ENCODE measurements around the gene DNAJC24. TPM values are rescaled to one million over a fixed set of nuclear protein-coding genes. Genes with fewer than 3 reads are reported as not detected.

DNAJC24 gene
- total RNA-seq, 2 donors from 2014 or later, result 23.9 to 28.6 TPM

- no peaks in the 10 kb centered on the region for H3K27me3 Mint-ChIP-seq (ENCODE audit: insufficient read depth)
- Histone ChIP-seq H3K27me3 (ENCODE audit: control insufficient read depth, insufficient read depth, low read length, poor library complexity, severe bottlenecking) (no peaks in the 10 kb centered on the region), H3K4me1 (ENCODE audit: control insufficient read depth, insufficient read depth, low read length) (no peaks in the 10 kb centered on the region), H3K9ac (ENCODE audit: extremely low read depth, low read length, poor library complexity, severe bottlenecking) (no peak overlapping the region), H3K27ac (ENCODE audit: low read depth, low read length) (no peak overlapping the region), H3K36me3 (ENCODE audit: control insufficient read depth, insufficient read depth, low read length) (no peaks in the 10 kb centered on the region), H3K4me3 (ENCODE audit: low read length) (no peak overlapping the region), H3K9me3 (ENCODE audit: control insufficient read depth, low read length) (no peaks in the 10 kb centered on the region)
- peaks cover 1% of the 10 kb centered on the region for H3K4me1 Mint-ChIP-seq
- peaks cover 18% of the 10 kb centered on the region for H3K36me3 Mint-ChIP-seq (ENCODE audit: low read depth)
- peaks cover 13% of the 10 kb centered on the region for H3K9me3 Mint-ChIP-seq
- DNase-seq, result no peak
- no peak overlapping the region for H3K27ac Mint-ChIP-seq
- TF ChIP-seq CTCF (conservative IDR thresholded peaks at IDR 0.05), result no peak
- no peak overlapping the region for H3K4me3 Mint-ChIP-seq
These were observed 44.5 kb upstream of the DNAJC24 start for GRCh38 chr11:31325160-31325559.

GRCh38 chr11:31326470-31327148, 43.1 kb upstream of the DNAJC24 start:
- H3K9ac ChIP-seq (ENCODE audit: extremely low read depth, low read length, poor library complexity, severe bottlenecking), result no peak overlapping the region
- H3K9me3 ChIP-seq (ENCODE audit: control insufficient read depth, low read length), result no peaks in the 10 kb centered on the region
- peaks cover 1% of the 10 kb centered on the region for H3K4me1 Mint-ChIP-seq
- H3K27ac ChIP-seq (ENCODE audit: low read depth, low read length), result no peak overlapping the region
- no peaks in the 10 kb centered on the region for H3K4me1 ChIP-seq (ENCODE audit: control insufficient read depth, insufficient read depth, low read length)
- TF ChIP-seq CTCF (conservative IDR thresholded peaks at IDR 0.05), result no peak
- H3K27me3 Mint-ChIP-seq (ENCODE audit: insufficient read depth), result no peaks in the 10 kb centered on the region
- no peak for DNase-seq
- H3K27ac Mint-ChIP-seq, result no peak overlapping the region
- H3K36me3 ChIP-seq (ENCODE audit: control insufficient read depth, insufficient read depth, low read length), result no peaks in the 10 kb centered on the region
- H3K36me3 Mint-ChIP-seq (ENCODE audit: low read depth), result peaks cover 14% of the 10 kb centered on the region
- peaks cover 22% of the 10 kb centered on the region for H3K9me3 Mint-ChIP-seq
- H3K4me3 ChIP-seq (ENCODE audit: low read length), result no peak overlapping the region
- no peaks in the 10 kb centered on the region for H3K27me3 ChIP-seq (ENCODE audit: control insufficient read depth, insufficient read depth, low read length, poor library complexity, severe bottlenecking)
- 83 to 93% methylated on average over 1 of the region's 2 CpGs for WGBS, 2 experiments (ENCODE audit: insufficient coverage in 1 of 2, insufficient read length in 1 of 2)
- no peak overlapping the region for H3K4me3 Mint-ChIP-seq

GRCh38 chr11:31327417-31327816, 42.2 kb upstream of the DNAJC24 start:
- WGBS, 2 experiments (ENCODE audit: insufficient coverage in 1 of 2, insufficient read length in 1 of 2), result 93 to 100% methylated on average over 3 of the region's 3 CpGs
- Mint-ChIP-seq H3K4me1 (peaks cover 1% of the 10 kb centered on the region), H3K27me3 (ENCODE audit: insufficient read depth) (no peaks in the 10 kb centered on the region), H3K4me3 (no peak overlapping the region), H3K36me3 (ENCODE audit: low read depth) (peaks cover 7% of the 10 kb centered on the region), H3K9me3 (peaks cover 18% of the 10 kb centered on the region), H3K27ac (no peak overlapping the region)
- no peaks in the 10 kb centered on the region for H3K4me1 ChIP-seq (ENCODE audit: control insufficient read depth, insufficient read depth, low read length)
- H3K36me3 ChIP-seq (ENCODE audit: control insufficient read depth, insufficient read depth, low read length), result no peaks in the 10 kb centered on the region
- H3K4me3 ChIP-seq (ENCODE audit: low read length), result no peak overlapping the region
- no peak overlapping the region for H3K27ac ChIP-seq (ENCODE audit: low read depth, low read length)
- TF ChIP-seq CTCF (conservative IDR thresholded peaks at IDR 0.05), result no peak
- no peaks in the 10 kb centered on the region for H3K27me3 ChIP-seq (ENCODE audit: control insufficient read depth, insufficient read depth, low read length, poor library complexity, severe bottlenecking)
- H3K9me3 ChIP-seq (ENCODE audit: control insufficient read depth, low read length), result no peaks in the 10 kb centered on the region
- no peak overlapping the region for H3K9ac ChIP-seq (ENCODE audit: extremely low read depth, low read length, poor library complexity, severe bottlenecking)
- no peak for DNase-seq

All from endodermal cell (in vitro differentiated cells).